Measurements from ENCODE around the gene ATRNL1. TPM values are rescaled to one million over a fixed set of nuclear protein-coding genes. Genes with fewer than 3 reads are reported as not detected.

Gene ATRNL1
- total RNA-seq, 1 experiment from 2014 or later = not detected

DNA sequence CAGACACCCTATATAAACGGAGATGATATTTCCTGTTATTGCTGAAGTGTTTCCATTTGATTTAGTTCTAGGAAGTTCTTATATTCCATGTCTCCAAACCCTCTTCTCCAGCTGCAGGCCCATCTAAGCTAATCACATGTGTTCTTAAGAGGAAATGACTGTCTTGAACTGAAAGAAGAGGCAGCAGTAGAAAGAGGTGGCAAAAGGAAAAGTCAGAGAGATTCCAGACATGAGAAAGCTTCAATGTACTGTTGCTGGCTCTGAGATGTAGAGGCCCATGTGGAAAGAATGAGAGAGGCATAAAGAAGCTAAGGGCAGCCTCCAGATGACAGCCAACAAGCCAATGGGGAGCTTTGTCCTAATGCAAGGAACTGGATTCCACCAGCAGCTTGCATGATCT is 892.6 kb downstream of the ATRNL1 start:
- no peak for ATAC-seq
- TF ChIP-seq EZH2 (IDR thresholded peaks at IDR 0.05; ENCODE audit: low read length, unreplicated experiment) = no peak
- TF ChIP-seq EZH2phosphoT487 (IDR thresholded peaks at IDR 0.05; ENCODE audit: borderline replicate concordance, low read length) = no peak
- TF ChIP-seq, protein P1, sequence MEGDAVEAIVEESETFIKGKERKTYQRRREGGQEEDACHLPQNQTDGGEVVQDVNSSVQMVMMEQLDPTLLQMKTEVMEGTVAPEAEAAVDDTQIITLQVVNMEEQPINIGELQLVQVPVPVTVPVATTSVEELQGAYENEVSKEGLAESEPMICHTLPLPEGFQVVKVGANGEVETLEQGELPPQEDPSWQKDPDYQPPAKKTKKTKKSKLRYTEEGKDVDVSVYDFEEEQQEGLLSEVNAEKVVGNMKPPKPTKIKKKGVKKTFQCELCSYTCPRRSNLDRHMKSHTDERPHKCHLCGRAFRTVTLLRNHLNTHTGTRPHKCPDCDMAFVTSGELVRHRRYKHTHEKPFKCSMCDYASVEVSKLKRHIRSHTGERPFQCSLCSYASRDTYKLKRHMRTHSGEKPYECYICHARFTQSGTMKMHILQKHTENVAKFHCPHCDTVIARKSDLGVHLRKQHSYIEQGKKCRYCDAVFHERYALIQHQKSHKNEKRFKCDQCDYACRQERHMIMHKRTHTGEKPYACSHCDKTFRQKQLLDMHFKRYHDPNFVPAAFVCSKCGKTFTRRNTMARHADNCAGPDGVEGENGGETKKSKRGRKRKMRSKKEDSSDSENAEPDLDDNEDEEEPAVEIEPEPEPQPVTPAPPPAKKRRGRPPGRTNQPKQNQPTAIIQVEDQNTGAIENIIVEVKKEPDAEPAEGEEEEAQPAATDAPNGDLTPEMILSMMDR (conservative IDR thresholded peaks at IDR 0.05; ENCODE audit: low read depth, low read length) = no peak
- H3K9me3 ChIP-seq (ENCODE audit: low read length) = no peaks in the 10 kb centered on the region
- no peaks in the 10 kb centered on the region for H3K36me3 ChIP-seq (ENCODE audit: low read depth, low read length)
- no peaks in the 10 kb centered on the region for H3K9me2 ChIP-seq (replicated peaks; ENCODE audit: low read length)
- no peak overlapping the region for H3K9ac ChIP-seq (ENCODE audit: low read length)
- no peak overlapping the region for H3K4me2 ChIP-seq (ENCODE audit: low read length)
- H3K4me3 ChIP-seq (ENCODE audit: low read length) = no peak overlapping the region
- H3K27ac ChIP-seq (ENCODE audit: low read length) = no peak overlapping the region
- no peaks in the 10 kb centered on the region for H3K4me1 ChIP-seq (ENCODE audit: insufficient read depth, low read length)
- H3K79me2 ChIP-seq (ENCODE audit: low read length) = no peaks in the 10 kb centered on the region
- intact Hi-C loops (cut with micrococcal nuclease) = no loop called here
- no TSS peak for BruUV-seq (replicated peaks)
- no peaks in the 10 kb centered on the region for H3K27me3 ChIP-seq (ENCODE audit: low read length)
- DNase-seq = no peak
- ChIA-PET CTCF (no interaction called here), POLR2A (ENCODE audit: unreplicated experiment) (no interaction called here)
- no peaks in the 10 kb centered on the region for H3F3A ChIP-seq (ENCODE audit: low read length, unreplicated experiment)
- no peak overlapping the region for H2AFZ ChIP-seq (ENCODE audit: low read length)
- H4K20me1 ChIP-seq (ENCODE audit: low read length) = no peaks in the 10 kb centered on the region

DNA sequence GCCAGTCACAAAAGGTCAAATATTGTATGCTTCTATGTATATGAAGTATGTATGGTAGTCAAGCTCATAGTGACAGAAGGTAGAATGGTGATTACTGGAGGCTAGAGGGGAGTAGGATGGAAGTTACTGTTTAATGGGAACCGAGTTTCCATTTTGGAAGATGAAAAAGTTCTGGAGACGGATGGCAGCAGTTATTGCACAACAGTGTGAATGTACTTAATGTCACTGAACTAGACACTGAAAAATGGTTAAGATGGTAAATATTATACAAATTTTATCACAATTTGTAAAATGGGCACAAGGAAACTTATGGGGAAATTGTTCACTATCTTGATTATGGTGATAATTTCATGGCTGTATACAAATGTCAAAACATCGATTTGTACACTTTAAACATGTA is 895.2 kb downstream of the ATRNL1 start:
- H3K27me3 ChIP-seq (ENCODE audit: low read length) = no peaks in the 10 kb centered on the region
- BruUV-seq (replicated peaks) = no TSS peak
- H3K9me2 ChIP-seq (replicated peaks; ENCODE audit: low read length) = no peaks in the 10 kb centered on the region
- CTCF ChIA-PET = no interaction called here
- TF ChIP-seq EZH2phosphoT487 (IDR thresholded peaks at IDR 0.05; ENCODE audit: borderline replicate concordance, low read length) (no peak), EZH2 (IDR thresholded peaks at IDR 0.05; ENCODE audit: low read length, unreplicated experiment) (no peak)
- TF ChIP-seq, protein P1 (conservative IDR thresholded peaks at IDR 0.05; ENCODE audit: low read depth, low read length) = no peak
- H3K4me1 ChIP-seq (ENCODE audit: insufficient read depth, low read length) = no peaks in the 10 kb centered on the region
- H3K4me3 ChIP-seq (ENCODE audit: low read length) = no peak overlapping the region
- POLR2A ChIA-PET (ENCODE audit: unreplicated experiment) = no interaction called here
- no peak overlapping the region for H3K9ac ChIP-seq (ENCODE audit: low read length)
- H3K27ac ChIP-seq (ENCODE audit: low read length) = no peak overlapping the region
- no peaks in the 10 kb centered on the region for H3K79me2 ChIP-seq (ENCODE audit: low read length)
- no peaks in the 10 kb centered on the region for H3F3A ChIP-seq (ENCODE audit: low read length, unreplicated experiment)
- no peaks in the 10 kb centered on the region for H3K9me3 ChIP-seq (ENCODE audit: low read length)
- H3K36me3 ChIP-seq (ENCODE audit: low read depth, low read length) = no peaks in the 10 kb centered on the region
- ATAC-seq = no peak
- intact Hi-C loops (cut with micrococcal nuclease) = no loop called here
- H2AFZ ChIP-seq (ENCODE audit: low read length) = no peak overlapping the region
- H3K4me2 ChIP-seq (ENCODE audit: low read length) = no peak overlapping the region
- DNase-seq = no peak
- H4K20me1 ChIP-seq (ENCODE audit: low read length) = no peaks in the 10 kb centered on the region

DNA sequence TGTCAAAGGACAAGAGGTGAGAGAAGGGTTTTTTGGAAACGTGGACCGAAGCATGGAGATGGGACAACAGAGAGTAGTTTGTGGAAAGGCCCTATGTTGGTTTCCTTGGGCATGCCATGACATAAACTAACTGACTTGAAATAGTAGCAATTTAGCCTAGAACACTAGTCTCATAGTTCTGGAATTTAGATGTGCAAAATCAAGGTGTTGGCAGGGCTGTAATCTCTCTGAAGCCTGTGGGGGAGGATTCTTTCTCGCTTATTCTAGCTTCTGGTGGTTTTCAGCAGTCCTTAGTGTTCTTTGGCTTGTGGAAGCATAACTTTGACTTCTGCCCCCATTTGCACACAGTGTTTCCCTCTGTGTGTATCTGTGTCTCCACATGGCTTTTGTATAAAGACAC is 896.5 kb downstream of the ATRNL1 start:
- no peak for DNase-seq

More for the DNA sequence above, 896.5 kb downstream of the ATRNL1 start:
- Histone ChIP-seq H3K9me2 (replicated peaks; ENCODE audit: low read length) (no peaks in the 10 kb centered on the region), H4K20me1 (ENCODE audit: low read length) (no peaks in the 10 kb centered on the region), H2AFZ (ENCODE audit: low read length) (no peak overlapping the region), H3K79me2 (ENCODE audit: low read length) (no peaks in the 10 kb centered on the region), H3K4me3 (ENCODE audit: low read length) (no peak overlapping the region), H3K27ac (ENCODE audit: low read length) (no peak overlapping the region), H3K9me3 (ENCODE audit: low read length) (no peaks in the 10 kb centered on the region), H3K4me2 (ENCODE audit: low read length) (no peak overlapping the region), H3K36me3 (ENCODE audit: low read depth, low read length) (no peaks in the 10 kb centered on the region), H3K27me3 (ENCODE audit: low read length) (no peaks in the 10 kb centered on the region), H3K4me1 (ENCODE audit: insufficient read depth, low read length) (no peaks in the 10 kb centered on the region), H3F3A (ENCODE audit: low read length, unreplicated experiment) (no peaks in the 10 kb centered on the region), H3K9ac (ENCODE audit: low read length) (no peak overlapping the region)
- ChIA-PET POLR2A (ENCODE audit: unreplicated experiment) (no interaction called here), CTCF (no interaction called here)
- TF ChIP-seq EZH2 (IDR thresholded peaks at IDR 0.05; ENCODE audit: low read length, unreplicated experiment) = no peak
- no TSS peak for BruUV-seq (replicated peaks)
- ATAC-seq = no peak
- intact Hi-C loops (cut with micrococcal nuclease) = no loop called here
